SK-N-SH (cell line): ENCODE data around the gene NAV2. TPM values are rescaled to one million over a fixed set of nuclear protein-coding genes. Genes with fewer than 3 reads are reported as not detected.

Experiments used
- CTCF ChIA-PET: fragments of 300-600, 350-600 bp; formaldehyde crosslinking; extraction: SDS; loops from one replicate; lab custom pipeline; 2021; lab: Yijun Ruan, JAX
- POLR2A ChIA-PET: fragments of 350-600 bp; sonication (Branson Sonifier 250); formaldehyde crosslinking; extraction: SDS; loops from one replicate; lab custom pipeline; 2020; ENCODE audit warnings: antibody characterized with exemption, inconsistent platforms; lab: Yijun Ruan, JAX
- DNase-seq: peaks from one replicate; pipeline ENCODE4 v3.0.0; 2012
- H2AFZ ChIP-seq: fragments of 200-600 bp; sonication (generic); 2 replicates; pipeline ENCODE4 v1.8.1; 2016; ENCODE audit warnings: antibody characterized with exemption, mild to moderate bottlenecking, low read depth
- H3F3A ChIP-seq: fragments of 200-600 bp; sonication (generic); replicated peaks from 2 replicates; pipeline ENCODE3; 2016; ENCODE audit warnings: antibody characterized with exemption, mild to moderate bottlenecking; ENCODE audit not compliant: insufficient read depth
- H3K27ac ChIP-seq, 2 experiments: fragments of 200-500 bp in 1 of 2; fragments of 200-600 bp in 1 of 2; sonication (Bioruptor generic) in 1 of 2; sonication (generic), shearing (Covaris generic) in 1 of 2; 2 replicates each; pipeline versions ENCODE4 v1.5.1 to v1.6.1; 2014 to 2016; ENCODE audit warnings: low read depth in 2 of 2, inconsistent platforms in 1 of 2, low read length in 1 of 2, mild to moderate bottlenecking in 1 of 2, mixed read lengths in 1 of 2
- H3K27me3 ChIP-seq: fragments of 200-600 bp; sonication (generic), shearing (Covaris generic); 2 replicates; pipeline ENCODE4 v1.6.1; 2016; ENCODE audit warnings: mixed run types; ENCODE audit not compliant: insufficient read depth
- H3K36me3 ChIP-seq, 2 experiments: fragments of 200-500 bp in 1 of 2; fragments of 200-600 bp in 1 of 2; sonication (Bioruptor generic) in 1 of 2; sonication (generic) in 1 of 2; replicated peaks in 1 of 2; 2 replicates each; pipeline versions ENCODE3 to v1.5.1; 2014 to 2016; ENCODE audit warnings: low read length in 1 of 2, mild to moderate bottlenecking in 1 of 2; ENCODE audit not compliant: insufficient read depth in 2 of 2, control insufficient read depth in 1 of 2
- H3K4me1 ChIP-seq, 2 experiments: fragments of 200-500 bp in 1 of 2; fragments of 200-600 bp in 1 of 2; sonication (Bioruptor generic) in 1 of 2; sonication (generic), shearing (Covaris generic) in 1 of 2; 2 replicates each; pipeline versions ENCODE4 v1.5.1 to v1.6.1; 2014 to 2016; ENCODE audit warnings: low read depth in 1 of 2, low read length in 1 of 2, mixed run types in 1 of 2; ENCODE audit not compliant: insufficient read depth in 2 of 2, control insufficient read depth in 1 of 2
- H3K4me2 ChIP-seq: fragments of 200-600 bp; sonication (generic), shearing (Covaris generic); 2 replicates; pipeline ENCODE4 v1.6.1; 2017; ENCODE audit warnings: mixed run types
- H3K4me3 ChIP-seq, 2 experiments: fragments of 200-500 bp in 1 of 2; fragments of 200-600 bp in 1 of 2; sonication (Bioruptor generic) in 1 of 2; sonication (generic), shearing (Covaris generic) in 1 of 2; 2 replicates each; pipeline versions ENCODE4 v1.5.1 to v1.8.1; 2014 to 2016; ENCODE audit warnings: low read depth in 2 of 2, inconsistent platforms in 1 of 2, low read length in 1 of 2, mild to moderate bottlenecking in 1 of 2, mixed read lengths in 1 of 2, moderate library complexity in 1 of 2
- H3K79me2 ChIP-seq: fragments of 200-600 bp; sonication (generic); 2 replicates; pipeline ENCODE4 v1.8.1; 2017; ENCODE audit warnings: mild to moderate bottlenecking; ENCODE audit not compliant: insufficient read depth
- H3K9ac ChIP-seq: fragments of 200-600 bp; sonication (generic); 2 replicates; pipeline ENCODE4 v1.6.1; 2017; ENCODE audit warnings: mixed run types
- H3K9me2 ChIP-seq: fragments of 200-600 bp; sonication (generic); 2 replicates; pipeline ENCODE4 v1.6.1; 2017; ENCODE audit warnings: mixed run types
- H3K9me3 ChIP-seq: fragments of 200-600 bp; sonication (generic); 2 replicates; pipeline ENCODE4 v1.6.1; 2017; ENCODE audit warnings: mixed run types, mild to moderate bottlenecking, moderate library complexity
- H4K20me1 ChIP-seq: fragments of 200-600 bp; sonication (generic); 2 replicates; pipeline ENCODE4 v1.6.1; 2017; ENCODE audit warnings: mild to moderate bottlenecking, mixed run types; ENCODE audit not compliant: insufficient read depth
- CHD2 ChIP-seq: fragments of 150-350 bp; IDR thresholded peaks from 2 replicates; pipeline ENCODE4 v1.6.1; 2018; ENCODE audit warnings: low read length; ENCODE audit not compliant: partially characterized antibody
- EP300 ChIP-seq, 2 experiments: IDR thresholded peaks; 2 replicates each; pipeline versions ENCODE4 v1.4.0 to v1.6.1; 2012; ENCODE audit warnings: borderline replicate concordance in 1 of 2, low read depth in 1 of 2, low read length in 1 of 2
- EZH2phosphoT487 ChIP-seq: fragments of 200-600 bp; sonication (generic); IDR thresholded peaks from 2 replicates; pipeline ENCODE4 v1.6.1; 2017; ENCODE audit warnings: low read depth, mixed run types, mild to moderate bottlenecking, antibody characterized with exemption, moderate library complexity, borderline replicate concordance
- FOXM1 ChIP-seq: IDR thresholded peaks from 2 replicates; pipeline ENCODE4 v1.4.0; 2012; ENCODE audit warnings: low read depth, mild to moderate bottlenecking
- GABPA ChIP-seq: IDR thresholded peaks from 2 replicates; pipeline ENCODE4 v1.4.0; 2012; ENCODE audit warnings: low read depth, mild to moderate bottlenecking
- MEF2A ChIP-seq: IDR thresholded peaks from 2 replicates; pipeline ENCODE4 v1.4.0; 2012; ENCODE audit warnings: low read depth, borderline replicate concordance
- MXI1 ChIP-seq: IDR thresholded peaks from 2 replicates; pipeline ENCODE4 v1.6.1; 2012; ENCODE audit warnings: mild to moderate bottlenecking, low read depth, low read length, improper control_type of control experiment
- NRF1 ChIP-seq: IDR thresholded peaks from 2 replicates; pipeline ENCODE4 v1.6.1; 2012; ENCODE audit warnings: low read depth, mild to moderate bottlenecking, low read length
- PBX3 ChIP-seq: IDR thresholded peaks from 2 replicates; pipeline ENCODE4; 2012
- RCOR1 ChIP-seq: fragments of 150-350 bp; IDR thresholded peaks from 2 replicates; pipeline ENCODE4 v1.6.1; 2017; ENCODE audit warnings: antibody characterized with exemption, low read length
- TCF12 ChIP-seq: IDR thresholded peaks from 2 replicates; pipeline ENCODE4 v1.4.0; 2012
- TEAD4 ChIP-seq: IDR thresholded peaks from 2 replicates; pipeline ENCODE4 v1.4.0; 2012; ENCODE audit warnings: mild to moderate bottlenecking, borderline replicate concordance; ENCODE audit not compliant: insufficient read depth
- WGBS: methylation state at CpG from one replicate; pipeline ENCODE4 v1.1.6; 2017; ENCODE audit warnings: low lambda C conversion rate; 5-methylcytosine and 5-hydroxymethylcytosine counted together
- polyA plus RNA-seq, 3 experiments: library from polyadenylated mRNA; depleted of rRNA; stranded (reverse); fragments of >200 nt; gene quantifications; 2 replicates each; pipeline ENCODE4 v1.2.3, GENCODE V29; 2012
- TF ChIP-seq, protein P1 (sequence below): fragments of 150-350 bp; IDR thresholded peaks from 2 replicates; pipeline ENCODE4 v1.6.1; 2016; ENCODE audit warnings: mild to moderate bottlenecking, low read depth, low read length

The NAV2 gene
- polyA plus RNA-seq, 1 of the 3 experiments (the other 2 are of a cell fraction): 26.2 TPM

- TF ChIP-seq CHD2 (no peak), RCOR1 (no peak)
- TF ChIP-seq, protein P1, sequence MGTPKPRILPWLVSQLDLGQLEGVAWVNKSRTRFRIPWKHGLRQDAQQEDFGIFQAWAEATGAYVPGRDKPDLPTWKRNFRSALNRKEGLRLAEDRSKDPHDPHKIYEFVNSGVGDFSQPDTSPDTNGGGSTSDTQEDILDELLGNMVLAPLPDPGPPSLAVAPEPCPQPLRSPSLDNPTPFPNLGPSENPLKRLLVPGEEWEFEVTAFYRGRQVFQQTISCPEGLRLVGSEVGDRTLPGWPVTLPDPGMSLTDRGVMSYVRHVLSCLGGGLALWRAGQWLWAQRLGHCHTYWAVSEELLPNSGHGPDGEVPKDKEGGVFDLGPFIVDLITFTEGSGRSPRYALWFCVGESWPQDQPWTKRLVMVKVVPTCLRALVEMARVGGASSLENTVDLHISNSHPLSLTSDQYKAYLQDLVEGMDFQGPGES: no peak
Measured at GRCh38 chr11:19663206-19663605, 49.4 kb upstream of the NAV2 start (continued).

DNA sequence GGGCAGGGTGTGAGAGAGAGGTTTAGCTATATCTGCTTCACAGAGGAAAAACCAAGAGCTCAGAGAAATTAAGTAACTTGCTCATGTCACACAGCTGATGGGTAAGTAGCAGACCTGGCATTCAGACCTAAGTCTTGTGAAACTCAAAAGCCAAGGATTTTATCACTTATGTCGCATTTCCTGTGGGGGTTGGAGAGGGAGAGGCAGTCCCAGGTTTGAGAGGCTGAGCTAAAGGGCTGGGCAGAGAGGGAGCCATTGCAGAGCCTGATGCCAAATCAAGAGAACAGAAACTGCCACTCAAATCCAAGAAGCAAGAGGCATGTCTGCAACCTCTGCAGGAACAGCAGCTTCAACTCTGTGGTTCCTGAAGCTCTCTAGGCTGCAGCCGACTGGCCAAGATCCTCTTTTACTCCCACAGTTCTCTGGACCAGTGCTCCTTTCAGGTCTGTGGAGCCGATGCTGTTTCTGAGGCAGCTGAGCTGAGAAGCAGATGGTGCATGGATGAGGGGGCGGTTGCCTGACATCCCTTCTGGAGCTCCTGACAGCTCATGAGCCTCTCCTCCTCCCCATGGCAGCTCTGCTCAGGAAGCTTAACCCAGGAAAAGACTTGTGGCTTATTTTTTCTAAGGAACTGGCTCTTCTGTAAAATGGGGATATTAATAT lies 47.6 kb upstream of the NAV2 start:
- TF ChIP-seq MXI1: peak; percentile 50; the same call in 1 of the 2 replicates
- TF ChIP-seq MEF2A: no peak
- no peak for TF ChIP-seq NRF1
- TF ChIP-seq TCF12: peak; percentile 49
- peak; percentile 41 for TF ChIP-seq PBX3
- ChIA-PET CTCF (interaction anchor here (0.8 to 2.1 kb wide), 5 partner anchors 10 to 143 kb away, joined by 3 to 9 read pairs (median 4); no protein-coding TSS in a partner anchor), POLR2A (no interaction called here)
- Histone ChIP-seq H3K27ac (peak overlapping the region; percentile 8 to 16; a peak in 2 of 4 replicates), H3K9me2 (no peaks in the 10 kb centered on the region), H3K79me2 (peaks cover 62% of the 10 kb centered on the region), H3K4me2 (0 out of 2 replicates have a peak overlapping the region, but pooled peaks have one; percentile 17), H3K4me3 (no peak overlapping the region), H3K4me1 (peaks cover 0 to 22% of the 10 kb centered on the region in 2 experiments; a peak in 1 of 4 replicates), H3K9ac (no peak overlapping the region), H3K36me3 (peaks cover 4 to 23% of the 10 kb centered on the region in 2 experiments), H3F3A (peaks cover 5% of the 10 kb centered on the region), H3K27me3 (no peaks in the 10 kb centered on the region), H4K20me1 (peaks cover 12% of the 10 kb centered on the region), H2AFZ (no peak overlapping the region), H3K9me3 (no peaks in the 10 kb centered on the region)
- WGBS: 59% methylated on average over 4 of the region's 4 CpGs
- no peak for DNase-seq

- Histone ChIP-seq H3K4me2 (no peak overlapping the region), H4K20me1 (peaks cover 11% of the 10 kb centered on the region; the same call in 1 of the 2 replicates), H3K27ac (no peak overlapping the region), H3K9me2 (no peaks in the 10 kb centered on the region), H3F3A (peaks cover 4% of the 10 kb centered on the region), H3K36me3 (peaks cover 4 to 20% of the 10 kb centered on the region in 2 experiments), H3K27me3 (no peaks in the 10 kb centered on the region), H2AFZ (no peak overlapping the region), H3K4me3 (no peak overlapping the region), H3K9me3 (no peaks in the 10 kb centered on the region), H3K79me2 (peaks cover 43% of the 10 kb centered on the region; the same call in 1 of the 2 replicates), H3K9ac (no peak overlapping the region), H3K4me1 (peaks cover 0 to 17% of the 10 kb centered on the region in 2 experiments; a peak in 1 of 4 replicates)
- no peak for DNase-seq
- ChIA-PET POLR2A (no interaction called here), CTCF (interaction anchor here (1.0 kb wide), 1 partner anchor 18 kb away, joined by 4 read pairs; no protein-coding TSS in a partner anchor)
- TF ChIP-seq EP300 (IDR thresholded peaks at IDR 0.05; ENCODE audit: borderline replicate concordance in 1 of 2, low read depth in 1 of 2, low read length in 1 of 2): no peak
- TF ChIP-seq MEF2A: no peak
- TF ChIP-seq GABPA: no peak
- TF ChIP-seq FOXM1: no peak
- TF ChIP-seq TEAD4: no peak
- no peak for TF ChIP-seq RCOR1
- no peak for TF ChIP-seq EZH2phosphoT487
- WGBS: 95% methylated on average over 3 of the region's 3 CpGs
Measured at GRCh38 chr11:19666951-19667350, 45.7 kb upstream of the NAV2 start.
